ENCODE results near the gene NME2.
A peak's percentile ranks its signal among the peaks of the same experiment; 100 is the strongest.

Gene NME2

DNA sequence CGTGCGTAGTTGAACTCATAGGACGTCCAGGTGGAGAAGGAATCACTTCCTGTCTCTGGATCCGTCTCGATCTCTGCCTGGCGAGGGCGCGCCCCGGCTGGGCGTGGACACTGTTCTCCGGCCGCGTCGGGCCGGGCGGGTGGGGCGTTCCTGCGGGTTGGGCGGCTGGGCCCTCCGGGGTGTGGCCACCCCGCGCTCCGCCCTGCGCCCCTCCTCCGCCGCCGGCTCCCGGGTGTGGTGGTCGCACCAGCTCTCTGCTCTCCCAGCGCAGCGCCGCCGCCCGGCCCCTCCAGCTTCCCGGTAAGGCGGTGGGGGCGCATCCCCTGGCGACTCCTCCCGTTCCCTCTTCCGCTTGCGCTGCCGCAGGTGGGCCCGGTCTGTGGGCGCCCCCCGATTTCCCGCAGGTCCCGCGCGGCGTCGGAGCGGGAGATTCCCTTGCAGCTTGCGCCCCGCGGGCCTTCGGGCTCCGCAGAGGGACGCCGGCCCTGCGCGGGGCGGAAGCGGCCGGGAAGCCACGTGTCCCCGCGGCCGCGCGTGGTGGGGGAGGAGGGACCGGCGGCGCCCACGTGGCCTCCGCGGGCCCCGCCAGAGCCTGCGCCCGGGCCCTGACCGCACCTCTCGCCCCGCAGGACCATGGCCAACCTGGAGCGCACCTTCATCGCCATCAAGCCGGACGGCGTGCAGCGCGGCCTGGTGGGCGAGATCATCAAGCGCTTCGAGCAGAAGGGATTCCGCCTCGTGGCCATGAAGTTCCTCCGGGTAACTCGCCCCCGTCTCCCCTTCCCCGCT is at the start of gene NME2:
TSS of gene NME2 (plus strand) at position 214 of the 789 bp plus-strand sequence. CDS start at position 634, 420 bp downstream.
- peaks cover 36% of the 10 kb centered on the region for H3K36me3 ChIP-seq (replicated peaks; ENCODE audit: low read depth, low read length)
- no peak for TF ChIP-seq EZH2phosphoT487 (IDR thresholded peaks at IDR 0.05; ENCODE audit: low read depth)
- TF ChIP-seq, protein P1, sequence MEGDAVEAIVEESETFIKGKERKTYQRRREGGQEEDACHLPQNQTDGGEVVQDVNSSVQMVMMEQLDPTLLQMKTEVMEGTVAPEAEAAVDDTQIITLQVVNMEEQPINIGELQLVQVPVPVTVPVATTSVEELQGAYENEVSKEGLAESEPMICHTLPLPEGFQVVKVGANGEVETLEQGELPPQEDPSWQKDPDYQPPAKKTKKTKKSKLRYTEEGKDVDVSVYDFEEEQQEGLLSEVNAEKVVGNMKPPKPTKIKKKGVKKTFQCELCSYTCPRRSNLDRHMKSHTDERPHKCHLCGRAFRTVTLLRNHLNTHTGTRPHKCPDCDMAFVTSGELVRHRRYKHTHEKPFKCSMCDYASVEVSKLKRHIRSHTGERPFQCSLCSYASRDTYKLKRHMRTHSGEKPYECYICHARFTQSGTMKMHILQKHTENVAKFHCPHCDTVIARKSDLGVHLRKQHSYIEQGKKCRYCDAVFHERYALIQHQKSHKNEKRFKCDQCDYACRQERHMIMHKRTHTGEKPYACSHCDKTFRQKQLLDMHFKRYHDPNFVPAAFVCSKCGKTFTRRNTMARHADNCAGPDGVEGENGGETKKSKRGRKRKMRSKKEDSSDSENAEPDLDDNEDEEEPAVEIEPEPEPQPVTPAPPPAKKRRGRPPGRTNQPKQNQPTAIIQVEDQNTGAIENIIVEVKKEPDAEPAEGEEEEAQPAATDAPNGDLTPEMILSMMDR (IDR thresholded peaks at IDR 0.05; ENCODE audit: low read depth, low read length): no peak
- H3K4me3 ChIP-seq (ENCODE audit: low read length): peak within 1 kb of the TSS; percentile 81
- peak within 1 kb of the TSS; percentile 98 for H3K4me2 ChIP-seq (ENCODE audit: low read length)
- peak within 1 kb of the TSS; percentile 82 for H3K9ac ChIP-seq (ENCODE audit: low read length)
- peak within 1 kb of the TSS; percentile 73; the same call in 1 of the 2 replicates for H2AFZ ChIP-seq (ENCODE audit: low read depth, low read length)
- H3K27me3 ChIP-seq (ENCODE audit: low read depth, low read length): no peaks in the 10 kb centered on the region
- H3K27ac ChIP-seq (ENCODE audit: low read length): peak within 1 kb of the TSS; percentile 71
- H4K20me1 ChIP-seq (ENCODE audit: insufficient read depth, low read length): no peaks in the 10 kb centered on the region
- H3K79me2 ChIP-seq (ENCODE audit: low read length): peaks cover 38% of the 10 kb centered on the region
- H3K9me3 ChIP-seq (ENCODE audit: insufficient read depth, low read length): no peaks in the 10 kb centered on the region
- H3K4me1 ChIP-seq (ENCODE audit: low read length): peaks cover 15% of the 10 kb centered on the region

DNA sequence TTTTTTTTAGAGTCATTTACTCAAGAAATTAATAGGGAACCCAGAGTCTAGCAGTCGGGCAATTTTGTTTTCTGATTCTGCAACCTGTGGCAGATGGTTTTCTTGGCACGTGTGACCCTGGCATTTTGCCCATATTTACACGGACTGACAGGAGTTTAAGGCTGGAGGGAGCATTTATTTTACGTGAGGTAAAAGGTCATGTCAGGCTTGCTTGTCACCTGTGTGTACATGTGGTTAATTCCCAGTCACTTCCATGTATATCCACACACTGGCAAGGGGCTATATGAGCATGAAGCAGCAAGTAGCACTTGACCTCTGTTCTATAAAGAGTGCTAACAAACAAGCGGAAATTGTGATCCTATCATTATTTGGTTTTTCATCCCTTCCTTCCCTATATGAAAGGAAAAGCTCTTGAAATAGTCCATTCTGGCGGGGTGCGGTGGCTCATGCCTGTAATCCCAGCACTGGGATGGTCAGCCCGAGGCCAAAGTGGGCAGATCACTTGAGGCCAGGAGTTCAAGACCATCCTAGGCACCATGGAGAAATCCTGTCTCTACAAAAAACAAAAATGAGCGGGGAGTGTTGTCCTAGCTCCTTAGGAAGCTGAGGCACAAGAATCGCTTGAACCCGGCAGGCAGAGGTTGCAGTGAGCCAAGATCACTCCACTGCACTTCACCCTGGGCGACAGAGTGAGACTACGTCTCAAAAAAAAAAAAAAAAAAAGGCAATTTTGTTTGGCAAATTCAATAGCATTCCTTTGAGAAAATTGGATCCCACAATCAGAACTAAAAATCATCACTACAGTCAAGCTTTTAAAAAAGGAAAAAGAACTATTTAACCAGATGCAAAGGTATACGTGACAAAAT is 47.6 kb upstream of the NME2 start:
- Histone ChIP-seq H3K4me2 (ENCODE audit: low read length) (peak overlapping the region; percentile 91), H3K9ac (ENCODE audit: low read length) (0 out of 2 replicates have a peak overlapping the region, but pooled peaks have one; percentile 95), H3K9me3 (ENCODE audit: insufficient read depth, low read length) (no peaks in the 10 kb centered on the region), H3K27me3 (ENCODE audit: low read depth, low read length) (no peaks in the 10 kb centered on the region), H2AFZ (ENCODE audit: low read depth, low read length) (no peak overlapping the region), H4K20me1 (ENCODE audit: insufficient read depth, low read length) (peaks cover 23% of the 10 kb centered on the region), H3K4me1 (ENCODE audit: low read length) (peaks cover 33% of the 10 kb centered on the region), H3K27ac (ENCODE audit: low read length) (no peak overlapping the region), H3K4me3 (ENCODE audit: low read length) (peak overlapping the region; percentile 99), H3K36me3 (replicated peaks; ENCODE audit: low read depth, low read length) (no peaks in the 10 kb centered on the region), H3K79me2 (ENCODE audit: low read length) (peaks cover 69% of the 10 kb centered on the region)
- TF ChIP-seq, protein P1 (IDR thresholded peaks at IDR 0.05; ENCODE audit: low read depth, low read length): no peak
- no peak for TF ChIP-seq EZH2phosphoT487 (IDR thresholded peaks at IDR 0.05; ENCODE audit: low read depth)

DNA sequence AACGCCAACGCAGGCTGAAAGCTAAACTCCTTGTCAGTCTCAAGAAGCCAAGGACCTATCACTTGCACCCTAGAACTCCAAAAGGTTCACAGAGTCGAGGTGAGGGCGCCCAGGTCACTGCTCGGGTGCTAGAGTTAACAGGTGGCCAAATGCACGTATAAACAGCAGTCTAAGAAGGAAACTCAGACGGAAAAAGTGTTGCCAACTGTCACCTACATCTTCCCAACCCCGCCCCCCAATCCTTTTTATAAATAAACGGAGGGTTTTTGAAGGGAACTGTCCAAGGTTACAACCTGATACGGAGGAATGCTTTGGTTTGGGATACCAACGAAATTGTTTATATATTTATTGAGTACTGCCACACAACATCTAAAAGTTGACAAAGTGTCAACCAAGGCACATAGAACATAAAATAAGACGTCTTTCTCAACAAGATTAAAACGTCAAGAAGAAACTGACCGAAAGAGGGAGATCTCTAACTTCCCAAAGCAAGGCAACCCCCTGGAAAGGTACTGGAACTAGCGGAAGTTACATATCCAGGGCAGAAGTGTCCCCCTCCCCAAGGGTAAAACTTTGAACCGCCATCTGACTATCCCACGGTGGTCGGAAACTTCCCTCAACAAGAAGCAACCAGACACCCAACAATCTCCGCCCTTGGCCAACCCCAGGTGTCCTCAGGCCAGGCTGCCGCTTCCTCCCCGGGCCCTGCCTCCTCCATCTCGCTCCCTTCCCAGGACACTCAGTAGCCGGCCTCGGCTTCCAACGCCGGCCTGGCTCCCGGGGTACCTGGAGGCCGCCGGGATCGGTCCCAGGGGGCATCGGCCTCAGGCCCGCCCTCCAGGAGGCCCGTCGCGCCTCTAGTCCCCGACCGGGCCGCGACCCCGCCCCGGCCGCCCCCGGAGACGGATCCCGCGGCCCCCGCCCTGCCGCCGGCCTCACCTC is 46.5 kb upstream of the NME2 start:
- peaks cover 23% of the 10 kb centered on the region for H4K20me1 ChIP-seq (ENCODE audit: insufficient read depth, low read length)
- no peaks in the 10 kb centered on the region for H3K9me3 ChIP-seq (ENCODE audit: insufficient read depth, low read length)
- H3K4me3 ChIP-seq (ENCODE audit: low read length): peak overlapping the region; percentile 99
- peak overlapping the region; percentile 85; the same call in 1 of the 2 replicates for H2AFZ ChIP-seq (ENCODE audit: low read depth, low read length)
- H3K4me1 ChIP-seq (ENCODE audit: low read length): peaks cover 33% of the 10 kb centered on the region
- peak overlapping the region; percentile 56 for H3K27ac ChIP-seq (ENCODE audit: low read length)
- no peak for TF ChIP-seq EZH2phosphoT487 (IDR thresholded peaks at IDR 0.05; ENCODE audit: low read depth)
- TF ChIP-seq, protein P1 (IDR thresholded peaks at IDR 0.05; ENCODE audit: low read depth, low read length): peak; percentile 15; the same call in 1 of the 2 replicates
- no peaks in the 10 kb centered on the region for H3K36me3 ChIP-seq (replicated peaks; ENCODE audit: low read depth, low read length)
- H3K4me2 ChIP-seq (ENCODE audit: low read length): peak overlapping the region; percentile 91
- H3K9ac ChIP-seq (ENCODE audit: low read length): peak overlapping the region; percentile 95
- H3K27me3 ChIP-seq (ENCODE audit: low read depth, low read length): no peaks in the 10 kb centered on the region
- peaks cover 58% of the 10 kb centered on the region for H3K79me2 ChIP-seq (ENCODE audit: low read length)
